Chondrocyte (in vitro differentiated cells): ENCODE results near the gene TAPBPL. TPM values are rescaled to one million over a fixed set of nuclear protein-coding genes. Genes with fewer than 3 reads are reported as not detected.
"Not testable (repeated sequence)": the region's sequence is repeated elsewhere in the genome, so short reads cannot be mapped to it uniquely, and the experiment has no call there.

Experiments used
- DNase-seq: peaks from one replicate; pipeline ENCODE4 v3.0.0; 2021; ENCODE audit warnings: mixed read lengths, low spot score
- H3K27ac Mint-ChIP-seq: one replicate; pipeline ENCODE4 v1.8.0; 2021; ENCODE audit warnings: mild to moderate bottlenecking, moderate library complexity, mixed read lengths; ENCODE audit not compliant: unreplicated experiment
- H3K27me3 Mint-ChIP-seq: 2 replicates; pipeline ENCODE4 v1.8.0; 2021; ENCODE audit warnings: low read depth, mixed read lengths
- H3K36me3 Mint-ChIP-seq: 2 replicates; pipeline ENCODE4 v1.8.0; 2021; ENCODE audit warnings: low read depth, mixed read lengths
- H3K4me1 Mint-ChIP-seq: 2 replicates; pipeline ENCODE4 v1.8.0; 2021; ENCODE audit warnings: low read depth, mild to moderate bottlenecking, mixed read lengths
- H3K4me3 Mint-ChIP-seq: one replicate; pipeline ENCODE4 v1.8.0; 2021; ENCODE audit warnings: mild to moderate bottlenecking, moderate library complexity, mixed read lengths; ENCODE audit not compliant: unreplicated experiment
- H3K9me3 Mint-ChIP-seq: 2 replicates; pipeline ENCODE4 v1.8.0; 2021; ENCODE audit warnings: low read depth, mixed read lengths
- total RNA-seq: library from RNA; stranded (reverse); gene quantifications from 3 replicates; pipeline ENCODE4 v1.2.1, GENCODE V29; 2021
- TF ChIP-seq, protein P1 (sequence below): fragments of 200-600 bp; sonication (generic); IDR thresholded peaks from 2 replicates; pipeline ENCODE4 v1.5.0; 2021; ENCODE audit warnings: antibody characterized with exemption, mild to moderate bottlenecking, moderate library complexity

Gene TAPBPL
- total RNA-seq, 1 donor from 2014 or later, result 4.6 TPM

DNA sequence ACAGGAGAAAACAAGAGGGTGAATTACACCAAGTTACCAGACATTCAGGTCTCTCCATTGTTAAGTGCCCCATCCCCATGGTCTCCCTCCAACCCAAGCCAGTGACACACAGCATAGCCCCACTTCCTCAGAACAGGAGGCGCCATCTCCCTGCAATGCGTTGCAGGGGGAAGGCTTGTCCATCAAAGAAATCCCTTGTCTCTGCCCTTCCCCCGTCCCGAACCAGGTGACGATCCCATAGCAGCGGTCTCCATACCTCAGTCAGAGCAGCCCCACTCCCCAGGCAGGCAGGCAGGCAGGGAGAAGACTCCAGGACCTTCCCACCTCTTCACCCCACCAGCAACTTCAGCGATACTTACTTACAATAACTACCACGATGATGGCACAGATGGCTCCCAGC lies 12.7 kb downstream of the TAPBPL start:
- Mint-ChIP-seq H3K36me3 (peaks cover 26% of the 10 kb centered on the region), H3K4me3 (no peak overlapping the region), H3K27me3 (no peaks in the 10 kb centered on the region), H3K4me1 (peaks cover 16% of the 10 kb centered on the region), H3K27ac (no peak overlapping the region), H3K9me3 (no peaks in the 10 kb centered on the region)
- DNase-seq, result no peak
- TF ChIP-seq, protein P1, sequence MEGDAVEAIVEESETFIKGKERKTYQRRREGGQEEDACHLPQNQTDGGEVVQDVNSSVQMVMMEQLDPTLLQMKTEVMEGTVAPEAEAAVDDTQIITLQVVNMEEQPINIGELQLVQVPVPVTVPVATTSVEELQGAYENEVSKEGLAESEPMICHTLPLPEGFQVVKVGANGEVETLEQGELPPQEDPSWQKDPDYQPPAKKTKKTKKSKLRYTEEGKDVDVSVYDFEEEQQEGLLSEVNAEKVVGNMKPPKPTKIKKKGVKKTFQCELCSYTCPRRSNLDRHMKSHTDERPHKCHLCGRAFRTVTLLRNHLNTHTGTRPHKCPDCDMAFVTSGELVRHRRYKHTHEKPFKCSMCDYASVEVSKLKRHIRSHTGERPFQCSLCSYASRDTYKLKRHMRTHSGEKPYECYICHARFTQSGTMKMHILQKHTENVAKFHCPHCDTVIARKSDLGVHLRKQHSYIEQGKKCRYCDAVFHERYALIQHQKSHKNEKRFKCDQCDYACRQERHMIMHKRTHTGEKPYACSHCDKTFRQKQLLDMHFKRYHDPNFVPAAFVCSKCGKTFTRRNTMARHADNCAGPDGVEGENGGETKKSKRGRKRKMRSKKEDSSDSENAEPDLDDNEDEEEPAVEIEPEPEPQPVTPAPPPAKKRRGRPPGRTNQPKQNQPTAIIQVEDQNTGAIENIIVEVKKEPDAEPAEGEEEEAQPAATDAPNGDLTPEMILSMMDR, result no peak

DNA sequence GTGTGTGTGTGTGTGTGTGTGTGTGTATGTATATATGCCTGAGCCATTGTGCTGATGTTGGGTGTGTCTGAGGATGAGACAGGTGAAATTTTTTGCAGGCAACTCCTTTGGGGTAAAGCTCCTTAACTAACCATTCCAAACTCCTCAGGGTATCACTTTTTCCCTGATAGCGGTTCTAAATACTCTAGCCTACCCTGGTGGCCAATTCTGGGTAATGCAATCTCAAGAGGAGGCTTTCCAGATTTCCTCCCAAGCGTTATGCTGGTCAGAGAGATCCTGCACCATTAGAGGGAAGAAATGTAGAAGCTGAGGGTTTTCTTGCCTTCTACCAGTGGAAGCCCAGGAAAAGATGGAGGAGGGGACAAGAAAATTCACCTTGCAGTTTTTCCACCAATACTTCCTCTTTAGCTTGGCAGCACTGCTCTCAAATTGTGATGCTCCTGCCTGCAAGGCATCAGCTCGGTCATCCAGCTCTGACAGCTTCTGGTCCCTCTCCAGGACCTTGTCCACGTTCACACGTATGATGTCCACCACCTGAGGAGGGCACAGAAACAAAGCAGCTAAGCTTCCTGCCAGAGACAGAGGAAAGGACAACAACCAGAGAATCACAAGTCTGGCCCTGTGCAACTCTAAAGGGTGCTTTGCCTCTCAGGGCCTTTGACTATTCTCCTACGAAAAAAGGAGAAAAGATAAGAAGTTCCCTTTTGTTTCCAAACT lies 13.8 kb downstream of the TAPBPL start:
- H3K27ac Mint-ChIP-seq, result no peak overlapping the region
- peaks cover 21% of the 10 kb centered on the region for H3K4me1 Mint-ChIP-seq
- TF ChIP-seq, protein P1, result peak; percentile 85
- no peaks in the 10 kb centered on the region for H3K27me3 Mint-ChIP-seq
- peaks cover 26% of the 10 kb centered on the region for H3K36me3 Mint-ChIP-seq
- H3K9me3 Mint-ChIP-seq, result no peaks in the 10 kb centered on the region
- H3K4me3 Mint-ChIP-seq, result no peak overlapping the region
- DNase-seq, result no peak

DNA sequence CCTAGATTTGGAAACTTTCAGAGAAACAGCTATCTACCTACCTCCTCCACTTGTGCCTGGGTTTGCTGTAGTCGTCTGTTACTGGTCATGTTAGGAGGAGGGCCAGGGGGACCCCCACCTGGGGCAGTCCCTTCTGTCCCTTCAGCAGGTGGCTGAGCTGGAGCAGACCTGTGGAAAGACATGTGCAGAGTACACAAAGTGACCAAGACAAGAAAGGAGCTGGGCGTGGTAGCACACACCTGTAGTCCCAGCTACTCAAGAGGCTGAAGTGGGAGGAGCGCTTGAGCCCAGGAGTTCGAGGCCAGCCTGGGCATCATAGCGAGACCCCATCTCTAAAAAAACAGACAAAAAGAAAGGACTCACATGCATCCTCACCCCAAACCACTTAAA lies 14.3 kb downstream of the TAPBPL start:
- Mint-ChIP-seq H3K27ac (no peak overlapping the region), H3K36me3 (peaks cover 21% of the 10 kb centered on the region), H3K27me3 (no peaks in the 10 kb centered on the region), H3K4me3 (no peak overlapping the region), H3K4me1 (peaks cover 23% of the 10 kb centered on the region), H3K9me3 (no peaks in the 10 kb centered on the region)
- TF ChIP-seq, protein P1, result no peak
- DNase-seq, result no peak

DNA sequence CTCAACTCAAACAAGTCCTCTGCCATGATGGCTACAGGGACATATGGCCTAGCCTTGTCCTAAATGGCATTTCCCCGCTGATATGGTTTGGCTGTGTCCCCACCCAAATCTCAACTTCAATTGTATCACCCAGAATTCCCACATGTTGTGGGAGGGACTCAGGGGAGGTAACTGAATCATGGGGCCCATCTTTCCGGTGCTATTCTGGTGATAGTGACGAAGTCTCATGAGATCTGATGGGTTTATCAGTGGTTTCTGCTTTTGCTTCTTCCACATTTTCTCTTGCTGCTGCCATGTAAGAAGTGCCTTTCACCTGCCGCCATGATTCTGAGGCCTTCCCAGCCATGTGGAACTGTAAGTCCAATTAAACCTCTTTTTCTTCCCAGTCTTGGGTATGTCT lies 14.9 kb downstream of the TAPBPL start:
- H3K27ac Mint-ChIP-seq, H3K9me3 Mint-ChIP-seq, H3K27me3 Mint-ChIP-seq, H3K4me3 Mint-ChIP-seq, DNase-seq: not testable (repeated sequence)
- Mint-ChIP-seq H3K4me1 (peaks cover 26% of the 10 kb centered on the region), H3K36me3 (peaks cover 17% of the 10 kb centered on the region)

DNA sequence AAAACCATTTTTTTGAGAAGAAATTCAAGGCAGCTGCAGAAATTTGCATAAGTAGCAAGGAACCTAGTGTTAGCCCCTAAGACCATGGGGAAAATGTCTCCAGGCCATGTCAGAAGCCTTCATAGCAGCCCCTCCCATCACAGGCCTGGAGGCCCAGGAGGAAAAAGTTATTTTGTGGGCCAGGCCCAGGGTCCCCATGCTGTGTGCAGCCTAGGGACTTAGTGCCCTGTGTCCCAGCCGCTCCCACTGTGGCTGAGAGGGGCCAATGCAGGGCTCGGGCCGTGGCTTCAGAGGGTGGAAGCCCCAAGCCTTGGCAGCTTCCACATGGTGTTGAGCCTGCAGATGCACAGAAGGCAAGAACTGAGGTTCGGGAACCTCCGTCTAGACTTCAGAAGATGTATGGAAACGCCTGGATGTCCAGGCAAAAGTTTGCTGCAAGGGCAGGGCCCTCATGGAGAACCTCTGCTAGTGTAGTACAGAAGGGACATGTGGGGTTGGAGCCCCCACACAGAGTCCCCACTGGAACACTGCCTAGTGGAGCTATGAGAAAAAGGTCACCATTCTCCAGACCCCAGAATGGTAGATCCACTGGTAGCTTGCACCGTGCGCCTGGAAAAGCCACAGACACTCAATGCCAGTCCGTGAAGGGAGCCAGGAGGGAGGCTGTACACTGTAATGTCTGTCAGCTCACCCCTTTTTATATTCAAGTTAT lies 15.9 kb downstream of the TAPBPL start:
- not testable (repeated sequence) for H3K27me3 Mint-ChIP-seq, DNase-seq, H3K9me3 Mint-ChIP-seq, H3K27ac Mint-ChIP-seq, H3K4me3 Mint-ChIP-seq
- Mint-ChIP-seq H3K36me3 (peaks cover 11% of the 10 kb centered on the region), H3K4me1 (peaks cover 26% of the 10 kb centered on the region)

DNA sequence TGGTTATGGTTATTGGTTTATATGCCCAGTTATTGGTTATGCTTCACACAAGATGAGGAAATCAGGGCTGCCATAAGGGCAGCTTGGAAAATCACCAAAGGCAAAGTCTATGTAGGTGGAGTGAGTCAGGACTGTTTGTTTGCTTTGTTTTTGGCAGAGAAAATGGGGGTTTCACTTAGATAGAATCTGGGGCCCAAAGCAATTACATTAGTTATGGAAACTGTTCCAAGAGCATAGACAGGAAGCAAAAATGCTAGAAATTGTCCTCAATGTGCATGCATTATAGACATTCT lies 16.4 kb downstream of the TAPBPL start:
- peaks cover 11% of the 10 kb centered on the region for H3K36me3 Mint-ChIP-seq
- peaks cover 26% of the 10 kb centered on the region for H3K4me1 Mint-ChIP-seq
- no peak overlapping the region for H3K4me3 Mint-ChIP-seq
- no peak overlapping the region for H3K27ac Mint-ChIP-seq
- DNase-seq, result no peak
- no peaks in the 10 kb centered on the region for H3K9me3 Mint-ChIP-seq
- no peaks in the 10 kb centered on the region for H3K27me3 Mint-ChIP-seq
- TF ChIP-seq, protein P1, result no peak
